SK-N-MC (cell line): ENCODE results near the gene AKT1.

Experiments used
- DNase-seq: peaks from one replicate; pipeline ENCODE4 v3.0.0-alpha.2; 2011; ENCODE audit warnings: low read depth, low spot score
- H3K27ac ChIP-seq: fragments of 200-600 bp; sonication (generic); 2 replicates; pipeline ENCODE4 v1.5.1; 2016; ENCODE audit warnings: mixed run types
- H3K36me3 ChIP-seq: fragments of 200-600 bp; sonication (generic); 2 replicates; pipeline ENCODE4 v1.6.1; 2017; ENCODE audit warnings: antibody characterized with exemption, low read length, mixed read lengths; ENCODE audit not compliant: insufficient read depth
- H3K4me3 ChIP-seq: fragments of 200-600 bp; sonication (generic); 2 replicates; pipeline ENCODE4 v1.5.1; 2016
- H3K9ac ChIP-seq: fragments of 200-600 bp; sonication (generic); 2 replicates; pipeline ENCODE4 v1.8.0; 2017; ENCODE audit warnings: mixed run types, mixed read lengths; ENCODE audit not compliant: insufficient read length
- H3K9me3 ChIP-seq: fragments of 200-600 bp; sonication (generic); 2 replicates; pipeline ENCODE4 v1.6.1; 2017; ENCODE audit warnings: low read depth, mild to moderate bottlenecking, antibody characterized with exemption, low read length, moderate library complexity, mixed read lengths
- EZH2 ChIP-seq: fragments of 200-600 bp; sonication (generic); IDR thresholded peaks from one replicate; pipeline ENCODE4 v1.6.1; 2017; ENCODE audit warnings: antibody characterized with exemption
- FOXP2 ChIP-seq: optimal IDR thresholded peaks from 2 replicates; pipeline ENCODE3; 2011; ENCODE audit warnings: mild to moderate bottlenecking, moderate library complexity; ENCODE audit not compliant: insufficient read depth; ENCODE audit errors: extremely low read length, control extremely low read depth
- POLR2AphosphoS5 ChIP-seq: IDR thresholded peaks from 2 replicates; pipeline ENCODE4 v1.6.1; 2012; ENCODE audit warnings: mild to moderate bottlenecking, low read depth, low read length, borderline replicate concordance

Gene AKT1

GRCh38 chr14:104767634-104767918, 28.0 kb downstream of the AKT1 start:
- no peak for DNase-seq
- peaks cover 17% of the 10 kb centered on the region; the same call in 1 of the 2 replicates for H3K36me3 ChIP-seq
- H3K9ac ChIP-seq, result no peak overlapping the region
- no peak overlapping the region for H3K27ac ChIP-seq
- H3K4me3 ChIP-seq, result no peak overlapping the region
- H3K9me3 ChIP-seq, result peaks cover 5% of the 10 kb centered on the region; the same call in 1 of the 2 replicates
- TF ChIP-seq POLR2AphosphoS5, result no peak
- TF ChIP-seq FOXP2, result no peak

- no peak for DNase-seq
- H3K9ac ChIP-seq, result no peak overlapping the region
- H3K9me3 ChIP-seq, result peaks cover 5% of the 10 kb centered on the region; the same call in 1 of the 2 replicates
- H3K36me3 ChIP-seq, result peaks cover 11% of the 10 kb centered on the region; the same call in 1 of the 2 replicates
- no peak for TF ChIP-seq FOXP2
- H3K27ac ChIP-seq, result no peak overlapping the region
- H3K4me3 ChIP-seq, result no peak overlapping the region
Measured at GRCh38 chr14:104766863-104767633, 28.5 kb downstream of the AKT1 start.

GRCh38 chr14:104766256-104766862, 29.2 kb downstream of the AKT1 start:
- no peak overlapping the region for H3K27ac ChIP-seq
- H3K9me3 ChIP-seq, result peaks cover 5% of the 10 kb centered on the region; the same call in 1 of the 2 replicates
- peaks cover 4% of the 10 kb centered on the region; the same call in 1 of the 2 replicates for H3K36me3 ChIP-seq
- H3K9ac ChIP-seq, result no peak overlapping the region
- DNase-seq, result no peak
- no peak overlapping the region for H3K4me3 ChIP-seq
- TF ChIP-seq POLR2AphosphoS5, result no peak
- TF ChIP-seq EZH2, result no peak
- no peak for TF ChIP-seq FOXP2

DNA sequence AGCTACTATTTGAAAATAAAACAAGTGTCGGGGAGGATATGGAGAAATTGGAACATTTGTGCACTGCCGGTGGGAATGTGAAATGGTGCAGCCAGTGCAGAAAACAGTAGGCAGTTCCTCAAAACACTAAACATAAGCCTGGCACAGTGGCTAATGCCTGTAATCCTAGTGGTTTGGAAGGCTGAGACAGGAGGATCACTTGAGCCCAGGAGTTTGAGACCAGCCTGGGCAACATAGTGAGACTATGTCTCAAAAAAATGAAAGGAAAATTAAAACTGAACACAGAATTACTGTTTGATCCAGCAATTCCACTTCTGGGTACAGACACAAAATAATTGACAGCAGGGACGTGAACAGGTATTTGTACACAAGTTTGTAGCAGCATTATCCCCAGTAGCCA, 30.0 kb downstream of the AKT1 start:
- Histone ChIP-seq H3K27ac (no peak overlapping the region), H3K36me3 (no peaks in the 10 kb centered on the region; the same call in 1 of the 2 replicates), H3K9me3 (no peaks in the 10 kb centered on the region), H3K9ac (no peak overlapping the region), H3K4me3 (no peak overlapping the region)
- TF ChIP-seq POLR2AphosphoS5 (no peak), EZH2 (no peak), FOXP2 (no peak)
- no peak for DNase-seq

DNA sequence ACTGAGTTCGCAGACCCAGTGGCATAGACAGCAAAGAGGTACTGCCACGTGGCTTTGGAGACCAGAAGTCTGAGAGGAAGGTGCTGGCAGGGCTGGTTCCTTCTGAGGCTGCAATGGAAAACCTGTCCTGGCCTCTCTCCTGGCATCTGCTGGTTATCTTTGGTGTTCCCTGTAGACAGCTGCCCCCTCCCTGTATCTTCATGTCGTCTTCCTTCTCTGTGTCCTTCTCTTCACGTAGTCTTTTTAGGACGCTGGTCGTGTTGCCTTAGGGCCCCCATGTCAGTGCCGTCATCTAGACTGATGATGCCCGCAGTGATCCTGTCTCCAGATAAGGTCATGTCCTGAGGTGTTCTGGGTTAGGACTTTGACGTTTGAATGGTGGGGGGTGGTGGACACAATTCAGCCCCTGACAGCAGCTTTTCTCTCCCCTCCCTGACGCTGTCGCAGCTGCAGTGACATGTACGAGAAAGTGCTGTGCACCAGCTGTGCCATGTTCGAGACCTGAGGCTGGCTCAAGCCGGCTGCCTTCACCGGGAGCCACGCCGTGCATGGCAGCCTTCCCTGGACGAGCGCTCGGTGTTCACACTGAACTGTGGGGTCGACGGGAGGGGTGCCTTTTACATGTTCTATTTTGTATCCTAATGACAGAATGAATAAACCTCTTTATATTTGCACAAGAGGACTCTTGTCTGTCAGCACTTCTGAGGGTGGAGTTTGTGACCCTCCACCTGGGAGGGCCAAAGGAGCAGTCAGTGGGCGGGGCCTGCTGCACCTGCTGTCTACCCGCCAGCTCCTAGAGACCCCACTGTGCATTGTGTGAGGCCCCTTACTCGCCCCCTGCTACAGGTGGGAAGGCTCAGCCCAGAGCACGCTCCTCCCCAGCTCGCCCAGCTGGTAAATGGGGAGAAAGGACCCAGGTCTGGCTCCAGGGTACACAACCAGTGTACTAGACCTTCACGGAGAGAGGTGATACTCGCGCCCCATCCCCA, 36.3 kb downstream of the AKT1 start:
- H3K36me3 ChIP-seq, result peaks cover 24% of the 10 kb centered on the region; the same call in 1 of the 2 replicates
- no peak for TF ChIP-seq FOXP2
- TF ChIP-seq POLR2AphosphoS5, result no peak
- TF ChIP-seq EZH2, result no peak
- DNase-seq, result no peak

DNA sequence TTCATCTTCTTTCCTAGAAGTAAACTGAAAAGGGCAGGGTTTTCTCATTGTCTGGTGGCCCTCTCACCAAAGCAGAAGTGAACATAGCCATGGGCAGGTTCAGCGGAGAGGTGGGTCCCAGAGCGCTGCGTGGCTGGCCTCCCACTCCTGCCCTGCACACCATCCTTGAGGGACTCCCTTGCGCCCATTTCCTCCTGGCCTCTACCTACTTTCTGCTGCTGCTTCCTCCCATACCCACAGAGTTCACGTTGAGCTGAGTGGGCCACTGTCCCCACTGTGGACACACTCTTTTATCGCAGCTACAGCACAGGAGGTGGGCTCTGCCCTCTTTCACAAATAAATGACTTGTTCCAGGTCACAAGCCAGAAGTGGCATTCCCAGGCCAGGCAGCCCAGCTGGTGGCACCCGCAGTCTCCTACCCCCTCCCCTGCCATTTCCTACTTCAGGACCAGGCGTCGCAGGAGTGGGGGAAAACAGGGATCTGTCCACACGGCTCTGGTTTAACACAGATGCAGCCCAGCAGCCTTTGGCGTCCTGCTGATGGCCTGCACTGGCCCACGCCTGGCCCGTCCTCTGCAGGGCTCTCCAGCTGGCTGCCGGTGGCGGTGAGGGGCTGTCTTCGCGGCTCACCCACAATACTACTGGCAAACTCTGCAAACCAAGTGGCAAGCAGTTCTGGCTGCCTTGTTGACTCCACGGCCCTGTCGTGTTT, 37.7 kb downstream of the AKT1 start:
- TF ChIP-seq EZH2 (no peak), POLR2AphosphoS5 (no peak), FOXP2 (no peak)
- DNase-seq, result no peak
- peaks cover 24% of the 10 kb centered on the region; the same call in 1 of the 2 replicates for H3K36me3 ChIP-seq
- no peak overlapping the region for H3K4me3 ChIP-seq
- no peak overlapping the region for H3K9ac ChIP-seq
- H3K27ac ChIP-seq, result no peak overlapping the region
- H3K9me3 ChIP-seq, result no peaks in the 10 kb centered on the region

More for the DNA sequence above, 36.3 kb downstream of the AKT1 start:
- H3K9me3 ChIP-seq, result no peaks in the 10 kb centered on the region
- no peak overlapping the region for H3K4me3 ChIP-seq
- no peak overlapping the region for H3K27ac ChIP-seq
- H3K9ac ChIP-seq, result no peak overlapping the region

GRCh38 chr14:104757238-104757585, 38.3 kb downstream of the AKT1 start:
- TF ChIP-seq FOXP2 (no peak), POLR2AphosphoS5 (no peak), EZH2 (no peak)
- Histone ChIP-seq H3K9ac (no peak overlapping the region), H3K9me3 (no peaks in the 10 kb centered on the region), H3K36me3 (peaks cover 24% of the 10 kb centered on the region; the same call in 1 of the 2 replicates), H3K27ac (no peak overlapping the region), H3K4me3 (no peak overlapping the region)
- DNase-seq, result no peak
